Esophagus squamous epithelium (tissue), 5 donors: ENCODE results near the gene RAPGEF3. TPM values are rescaled to one million over a fixed set of nuclear protein-coding genes. Genes with fewer than 3 reads are reported as not detected.

Source experiments
- DNase-seq: peaks from one replicate; lab custom pipeline; 2025; lab: John Stamatoyannopoulos, UW
- H3K27ac ChIP-seq, 4 donors: fragments of 200-600 bp; sonication (generic); one replicate each; pipeline ENCODE4 v1.5.1; 2016 to 2019; ENCODE audit warnings: mild to moderate bottlenecking in 1 of 4
- H3K27me3 ChIP-seq, 4 donors: fragments of 200-600 bp; sonication (generic); 1 replicate in 3 of 4; 2 replicates in 1 of 4; pipeline versions ENCODE4 v1.5.1 to v1.6.0; 2017 to 2021; ENCODE audit warnings: antibody characterized with exemption in 1 of 4
- H3K36me3 ChIP-seq, 3 donors: fragments of 200-600 bp; sonication (generic); one replicate each; pipeline ENCODE4 v1.5.1; 2016 to 2019
- H3K4me1 ChIP-seq, 3 donors: fragments of 200-600 bp; sonication (generic); one replicate each; pipeline ENCODE4 v1.5.1; 2017 to 2019
- H3K4me3 ChIP-seq, 4 donors: fragments of 200-600 bp; sonication (generic); 1 replicate in 3 of 4; 2 replicates in 1 of 4; pipeline ENCODE4 v1.5.1; 2016 to 2019; ENCODE audit warnings: mild to moderate bottlenecking in 2 of 4, moderate library complexity in 1 of 4
- H3K9me3 ChIP-seq, 3 donors: fragments of 200-600 bp; sonication (generic); one replicate each; pipeline ENCODE4 v1.5.1; 2016 to 2019
- POLR2A ChIP-seq, 4 donors: fragments of 450-650 bp; IDR thresholded peaks; one replicate each; pipeline ENCODE4 v1.6.1; 2017; ENCODE audit warnings: antibody characterized with exemption in 4 of 4, mild to moderate bottlenecking in 4 of 4, moderate library complexity in 3 of 4
- WGBS, 2 donors: methylation state at CpG; one replicate each; pipeline ENCODE4 v1.1.5; 2018; 5-methylcytosine and 5-hydroxymethylcytosine counted together
- intact Hi-C: fragments of 100-400 bp; cut with DNase I; formaldehyde crosslinking; loops from one replicate; pipeline ENCODE4 v1.15.0; 2022
- total RNA-seq, 4 donors: library from RNA; depleted of rRNA; stranded (reverse); fragments of >200 nt; gene quantifications; one replicate each; pipeline ENCODE4 v1.1.0, GENCODE V29; 2016
- TF ChIP-seq, protein P1 (sequence below), 6 experiments: fragments of 450-650 bp in 4 of 6; fragments of 200-600 bp in 2 of 6; sonication (generic) in 2 of 6; IDR thresholded peaks; one replicate each; pipeline ENCODE4 v1.5.1; 2016 to 2019; ENCODE audit warnings: antibody characterized with exemption in 6 of 6, mild to moderate bottlenecking in 4 of 6, moderate library complexity in 4 of 6
- donor health status: DM: yes; HTN: yes; CAD: no.

RAPGEF3 gene
- total RNA-seq, 4 donors from 2014 or later, result 12.9 to 39.3 (median 22.5) TPM

DNA sequence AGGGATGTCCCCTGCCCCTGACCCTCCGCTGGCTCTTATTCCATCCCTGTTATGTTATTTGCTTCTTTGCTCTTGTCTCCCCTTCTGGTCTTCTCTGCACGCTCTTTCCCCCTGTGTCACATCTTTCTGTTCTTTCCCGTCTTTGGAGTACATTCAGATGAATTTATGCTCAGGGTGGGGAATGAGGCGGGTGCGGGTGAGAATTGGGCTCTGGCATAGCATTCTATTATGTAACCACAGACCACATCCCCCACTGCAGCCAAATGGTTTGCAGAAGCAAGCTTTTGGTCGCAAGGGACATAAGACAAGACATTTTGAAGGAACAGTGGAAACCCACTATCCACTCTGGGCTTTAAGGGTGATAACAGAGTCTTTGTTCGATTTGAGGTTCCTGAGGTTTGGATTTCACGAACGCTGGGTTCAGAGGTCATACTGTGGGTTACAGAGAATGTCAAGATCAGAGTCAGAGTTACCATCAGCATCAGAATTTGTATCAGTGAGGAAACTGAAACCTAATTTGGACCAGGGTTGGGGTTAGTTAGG lies 37.2 kb downstream of the RAPGEF3 start:
- Histone ChIP-seq H3K4me1 (peaks cover 20 to 87% (median 40%) of the 10 kb centered on the region in 3 donors), H3K36me3 (peaks cover 0 to 37% (median 0%) of the 10 kb centered on the region in 3 donors), H3K27ac (peak overlapping the region in 2 of 4 donors; percentile 80 to 81), H3K27me3 (no peaks in the 10 kb centered on the region), H3K9me3 (no peaks in the 10 kb centered on the region), H3K4me3 (no peak overlapping the region)
- TF ChIP-seq, protein P1, sequence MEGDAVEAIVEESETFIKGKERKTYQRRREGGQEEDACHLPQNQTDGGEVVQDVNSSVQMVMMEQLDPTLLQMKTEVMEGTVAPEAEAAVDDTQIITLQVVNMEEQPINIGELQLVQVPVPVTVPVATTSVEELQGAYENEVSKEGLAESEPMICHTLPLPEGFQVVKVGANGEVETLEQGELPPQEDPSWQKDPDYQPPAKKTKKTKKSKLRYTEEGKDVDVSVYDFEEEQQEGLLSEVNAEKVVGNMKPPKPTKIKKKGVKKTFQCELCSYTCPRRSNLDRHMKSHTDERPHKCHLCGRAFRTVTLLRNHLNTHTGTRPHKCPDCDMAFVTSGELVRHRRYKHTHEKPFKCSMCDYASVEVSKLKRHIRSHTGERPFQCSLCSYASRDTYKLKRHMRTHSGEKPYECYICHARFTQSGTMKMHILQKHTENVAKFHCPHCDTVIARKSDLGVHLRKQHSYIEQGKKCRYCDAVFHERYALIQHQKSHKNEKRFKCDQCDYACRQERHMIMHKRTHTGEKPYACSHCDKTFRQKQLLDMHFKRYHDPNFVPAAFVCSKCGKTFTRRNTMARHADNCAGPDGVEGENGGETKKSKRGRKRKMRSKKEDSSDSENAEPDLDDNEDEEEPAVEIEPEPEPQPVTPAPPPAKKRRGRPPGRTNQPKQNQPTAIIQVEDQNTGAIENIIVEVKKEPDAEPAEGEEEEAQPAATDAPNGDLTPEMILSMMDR (IDR thresholded peaks at IDR 0.05), result no peak
- TF ChIP-seq POLR2A (IDR thresholded peaks at IDR 0.05), result no peak
- intact Hi-C loops, result loop anchor here (10.0 kb wide), 1 partner anchor 233 kb away; no protein-coding TSS in a partner anchor
- DNase-seq, result no peak
- WGBS, 2 donors, result 72 to 82% methylated on average over 9 of the region's 9 CpGs

DNA sequence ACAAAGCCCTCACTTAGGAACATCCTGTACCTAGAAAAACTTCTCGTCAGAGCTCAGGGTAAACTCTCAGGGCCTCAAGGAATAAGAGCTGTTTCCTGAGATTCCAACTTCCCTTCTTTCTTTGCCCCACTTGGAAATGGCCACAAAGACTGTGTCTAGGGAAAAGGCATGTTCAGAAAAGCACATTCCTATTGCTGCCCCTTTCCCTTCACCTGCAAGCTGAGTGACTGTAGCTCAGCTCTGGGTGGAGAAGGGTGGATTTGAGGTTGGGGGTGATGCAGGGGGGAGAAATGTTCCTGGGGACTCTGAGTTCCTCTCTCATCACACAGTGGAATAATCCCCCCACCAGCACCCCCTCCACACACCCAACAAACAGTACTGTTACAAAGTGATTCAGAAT lies 40.1 kb downstream of the RAPGEF3 start:
- Histone ChIP-seq H3K4me3 (no peak overlapping the region), H3K36me3 (peaks cover 0 to 49% (median 0%) of the 10 kb centered on the region in 3 donors), H3K27ac (peak overlapping the region; percentile 74 to 89 (median 88)), H3K9me3 (no peaks in the 10 kb centered on the region), H3K4me1 (peaks cover 33 to 82% (median 47%) of the 10 kb centered on the region in 3 donors), H3K27me3 (no peaks in the 10 kb centered on the region)
- no peak for TF ChIP-seq POLR2A (IDR thresholded peaks at IDR 0.05)
- TF ChIP-seq, protein P1 (IDR thresholded peaks at IDR 0.05), result no peak
- DNase-seq, result no peak
- WGBS, 2 donors, result 72 to 80% methylated on average over 1 of the region's 1 CpG
- intact Hi-C loops, result loop anchor here (5.0 kb wide), 2 partner anchors 59 to 119 kb away; no protein-coding TSS in a partner anchor

DNA sequence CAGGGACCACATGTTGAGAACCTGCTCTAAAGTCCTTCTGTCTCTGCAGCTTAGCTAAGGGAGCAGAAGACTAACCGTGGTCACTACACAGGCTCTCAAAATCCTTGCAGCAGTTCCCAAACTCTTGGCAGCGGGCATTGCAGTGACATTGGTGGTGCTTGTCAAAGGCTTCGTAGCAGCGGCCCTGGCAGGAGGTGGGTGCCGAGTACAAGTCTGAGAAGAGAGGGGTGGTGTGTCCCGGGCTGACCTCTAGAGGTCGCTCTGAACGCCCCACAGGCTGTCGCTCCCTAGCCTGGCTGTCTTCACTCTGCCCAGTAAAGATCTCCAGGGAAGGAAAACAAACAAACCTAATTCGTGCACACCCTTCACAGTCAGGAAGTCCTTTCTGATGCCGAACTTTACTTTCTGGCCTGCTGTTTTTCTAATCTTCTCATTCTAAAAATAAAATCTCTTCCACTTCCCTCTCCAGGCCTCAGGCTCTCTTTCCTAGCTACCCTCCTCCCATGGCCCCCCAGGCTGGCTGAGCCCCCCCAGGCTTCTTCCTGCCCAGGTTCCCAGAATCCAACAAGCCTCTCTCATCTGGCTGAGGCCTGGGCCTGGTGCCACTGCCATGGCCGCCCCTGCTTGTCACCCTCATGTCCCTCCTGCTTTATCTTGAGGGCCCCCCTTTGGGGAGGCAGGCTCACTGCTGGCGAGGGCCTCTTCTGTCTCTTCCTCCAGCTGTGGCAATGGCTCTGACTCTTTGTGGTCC lies 41.1 kb downstream of the RAPGEF3 start:
- Histone ChIP-seq H3K27me3 (no peaks in the 10 kb centered on the region), H3K4me3 (no peak overlapping the region), H3K36me3 (peaks cover 0 to 53% (median 0%) of the 10 kb centered on the region in 3 donors), H3K9me3 (no peaks in the 10 kb centered on the region), H3K4me1 (peaks cover 28 to 72% (median 42%) of the 10 kb centered on the region in 3 donors), H3K27ac (peak overlapping the region; percentile 74 to 89 (median 88))
- no peak for TF ChIP-seq POLR2A (IDR thresholded peaks at IDR 0.05)
- TF ChIP-seq, protein P1 (IDR thresholded peaks at IDR 0.05), result peak; percentile 46 to 76 (median 60)
- 17 to 22% methylated on average over 10 to 11 of the region's 13 CpGs for WGBS, 2 donors
- DNase-seq, result no peak
- intact Hi-C loops, result loop anchor here (5.0 kb wide), 2 partner anchors 60 to 120 kb away; no protein-coding TSS in a partner anchor

DNA sequence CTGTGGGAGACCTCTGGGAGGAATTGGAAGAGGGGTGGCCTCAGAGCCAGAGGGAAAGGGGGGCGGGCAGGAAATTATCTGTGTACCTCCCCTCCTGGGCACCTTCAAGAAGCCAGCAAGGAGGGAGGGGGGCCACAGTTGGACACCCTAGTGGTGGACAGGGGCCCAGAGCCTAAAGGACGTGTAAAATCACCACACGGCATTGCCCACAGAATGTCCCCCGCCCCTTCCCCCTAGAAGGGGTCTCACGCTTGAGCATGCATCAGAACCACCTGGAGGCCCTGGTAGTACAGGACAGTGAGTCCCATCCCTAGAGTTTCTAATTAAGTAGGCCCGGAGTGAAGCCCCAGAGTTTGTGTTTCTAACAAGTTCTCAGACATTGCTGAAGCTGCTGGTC lies 41.6 kb downstream of the RAPGEF3 start:
- TF ChIP-seq POLR2A (IDR thresholded peaks at IDR 0.05), result no peak
- TF ChIP-seq, protein P1 (IDR thresholded peaks at IDR 0.05), result no peak
- peaks cover 0 to 59% (median 0%) of the 10 kb centered on the region in 3 donors for H3K36me3 ChIP-seq
- H3K9me3 ChIP-seq, result no peaks in the 10 kb centered on the region
- H3K27me3 ChIP-seq, result no peaks in the 10 kb centered on the region
- H3K27ac ChIP-seq, result peak overlapping the region; percentile 74 to 89 (median 88)
- WGBS, 2 donors, result 64 to 65% methylated on average over 2 to 4 of the region's 6 CpGs
- intact Hi-C loops, result loop anchor here (5.0 kb wide), 2 partner anchors 60 to 120 kb away; no protein-coding TSS in a partner anchor
- H3K4me1 ChIP-seq, result peaks cover 26 to 67% (median 41%) of the 10 kb centered on the region in 3 donors
- no peak for DNase-seq
- H3K4me3 ChIP-seq, result no peak overlapping the region
